SK-N-SH treated with all-trans-retinoic acid at 6 μM for 48 hours (cell line): ENCODE results near the gene IL17RD.

Experiments
- ATAC-seq: fragments of 200-7000 bp; cut with Tn5 transposase; 3 replicates; pipeline ENCODE4 v1.9.1; 2020; ENCODE audit warnings: mild to moderate bottlenecking, moderate library complexity
- BACH2 ChIP-seq: fragments of 250-450 bp; sonication (Bioruptor Pico); IDR thresholded peaks from 2 replicates; pipeline ENCODE4 v1.9.0; 2021; ENCODE audit warnings: mild to moderate bottlenecking, borderline replicate concordance
- CSDC2 ChIP-seq: fragments of 250-450 bp; sonication (Bioruptor Pico); IDR thresholded peaks from 2 replicates; pipeline ENCODE4 v1.5.0; 2020; ENCODE audit warnings: mild to moderate bottlenecking, moderate library complexity
- CSRNP3 ChIP-seq: fragments of 250-450 bp; sonication (Bioruptor Pico); IDR thresholded peaks from 2 replicates; pipeline ENCODE4 v1.5.1; 2021; ENCODE audit warnings: mild to moderate bottlenecking, moderate library complexity
- ESRRG ChIP-seq: fragments of 250-450 bp; sonication (Bioruptor Pico); IDR thresholded peaks from 2 replicates; pipeline ENCODE4 v1.6.1; 2021; ENCODE audit warnings: mild to moderate bottlenecking
- GLIS3 ChIP-seq: fragments of 250-450 bp; sonication (Bioruptor Pico); IDR thresholded peaks from 2 replicates; pipeline ENCODE4 v1.5.0; 2020; ENCODE audit warnings: mild to moderate bottlenecking, moderate library complexity
- ISL1 ChIP-seq: fragments of 250-450 bp; sonication (Bioruptor Pico); IDR thresholded peaks from 2 replicates; pipeline ENCODE4 v2.1.2; 2022; ENCODE audit warnings: mild to moderate bottlenecking, moderate library complexity
- OSR1 ChIP-seq: fragments of 250-450 bp; sonication (Bioruptor Pico); IDR thresholded peaks from 2 replicates; pipeline ENCODE4 v1.8.0; 2022; ENCODE audit warnings: moderate library complexity, mild to moderate bottlenecking, inconsistent platforms
- PATZ1 ChIP-seq: fragments of 250-450 bp; sonication (Bioruptor Pico); IDR thresholded peaks from 2 replicates; pipeline ENCODE4 v1.8.0; 2020; ENCODE audit warnings: mild to moderate bottlenecking, moderate library complexity, borderline replicate concordance
- POU6F1 ChIP-seq: fragments of 250-450 bp; sonication (Bioruptor Pico); IDR thresholded peaks from 2 replicates; pipeline ENCODE4 v1.8.0; 2021; ENCODE audit warnings: low read depth, mild to moderate bottlenecking, moderate library complexity, borderline replicate concordance
- PPARA ChIP-seq: fragments of 250-450 bp; sonication (Bioruptor Pico); IDR thresholded peaks from 2 replicates; pipeline ENCODE4 v1.5.0; 2020; ENCODE audit warnings: mild to moderate bottlenecking, borderline replicate concordance
- RARB ChIP-seq: fragments of 250-450 bp; sonication (Bioruptor Pico); IDR thresholded peaks from 2 replicates; pipeline ENCODE4 v1.8.0; 2021; ENCODE audit warnings: mild to moderate bottlenecking, moderate library complexity
- SNAI2 ChIP-seq: fragments of 250-450 bp; sonication (Bioruptor Pico); IDR thresholded peaks from 2 replicates; pipeline ENCODE4 v1.5.0; 2020; ENCODE audit warnings: mild to moderate bottlenecking, moderate library complexity
- TCF4 ChIP-seq: fragments of 250-450 bp; sonication (Bioruptor Pico); IDR thresholded peaks from 2 replicates; pipeline ENCODE4 v1.8.0; 2021; ENCODE audit warnings: mild to moderate bottlenecking, moderate library complexity, borderline replicate concordance
- TOX ChIP-seq: fragments of 250-450 bp; sonication (Bioruptor Pico); IDR thresholded peaks from 2 replicates; pipeline ENCODE4 v1.8.0; 2021; ENCODE audit warnings: mild to moderate bottlenecking, moderate library complexity, borderline replicate concordance
- TSHZ2 ChIP-seq: fragments of 250-450 bp; sonication (Bioruptor Pico); IDR thresholded peaks from 2 replicates; pipeline ENCODE4 v1.5.0; 2020; ENCODE audit warnings: mild to moderate bottlenecking, moderate library complexity
- ZC3H10 ChIP-seq: fragments of 250-450 bp; sonication (Bioruptor Pico); IDR thresholded peaks from 2 replicates; pipeline ENCODE4 v1.5.1; 2021; ENCODE audit warnings: mild to moderate bottlenecking, moderate library complexity
- ZFP3 ChIP-seq: fragments of 250-450 bp; sonication (Bioruptor Pico); IDR thresholded peaks from 2 replicates; pipeline ENCODE4 v1.5.0; 2020; ENCODE audit warnings: mild to moderate bottlenecking, moderate library complexity
- ZFP30 ChIP-seq: fragments of 450-650 bp; formaldehyde crosslinking; IDR thresholded peaks from 2 replicates; pipeline ENCODE4 v1.5.0; 2022; ENCODE audit warnings: mild to moderate bottlenecking, moderate library complexity
- ZNF565 ChIP-seq: fragments of 450-650 bp; formaldehyde crosslinking; conservative IDR thresholded peaks from 2 replicates; pipeline ENCODE4 v1.5.0; 2020; ENCODE audit warnings: low read depth, mild to moderate bottlenecking, moderate library complexity
- ZNF70 ChIP-seq: fragments of 450-650 bp; formaldehyde crosslinking; IDR thresholded peaks from 2 replicates; pipeline ENCODE4 v1.5.0; 2020; ENCODE audit warnings: mild to moderate bottlenecking, moderate library complexity
- ZNF8 ChIP-seq: fragments of 450-650 bp; formaldehyde crosslinking; IDR thresholded peaks from 2 replicates; pipeline ENCODE4 v1.5.0; 2020; ENCODE audit warnings: mild to moderate bottlenecking, moderate library complexity

Gene IL17RD

GRCh38 chr3:57176045-57176444, 10.9 kb upstream of the IL17RD start:
- ATAC-seq: no peak
- no peak for TF ChIP-seq PPARA
- TF ChIP-seq ZNF70 (CRISPR knock-in tag): no peak
- TF ChIP-seq OSR1 (CRISPR knock-in tag): no peak
- no peak for TF ChIP-seq ZFP30
- no peak for TF ChIP-seq TOX
- TF ChIP-seq POU6F1 (CRISPR knock-in tag): no peak
- no peak for TF ChIP-seq ESRRG (CRISPR knock-in tag)
- TF ChIP-seq PATZ1 (CRISPR knock-in tag): no peak
- TF ChIP-seq GLIS3 (CRISPR knock-in tag): no peak
- TF ChIP-seq ISL1 (CRISPR knock-in tag): no peak
- no peak for TF ChIP-seq RARB (CRISPR knock-in tag)
- no peak for TF ChIP-seq ZFP3 (CRISPR knock-in tag)
- no peak for TF ChIP-seq CSRNP3 (CRISPR knock-in tag)
- no peak for TF ChIP-seq TSHZ2
- TF ChIP-seq CSDC2 (CRISPR knock-in tag): no peak
- TF ChIP-seq TCF4: no peak

GRCh38 chr3:57173687-57174086, 8.5 kb upstream of the IL17RD start:
- ATAC-seq: no peak
- TF ChIP-seq ZFP3 (CRISPR knock-in tag) (no peak), ZNF70 (CRISPR knock-in tag) (no peak), OSR1 (CRISPR knock-in tag) (no peak), POU6F1 (CRISPR knock-in tag) (no peak), ZNF8 (CRISPR knock-in tag) (no peak), GLIS3 (CRISPR knock-in tag) (no peak), CSDC2 (CRISPR knock-in tag) (no peak), ISL1 (CRISPR knock-in tag) (no peak), TCF4 (no peak), ZC3H10 (CRISPR knock-in tag) (no peak), CSRNP3 (CRISPR knock-in tag) (no peak), ZNF565 (CRISPR knock-in tag) (no peak), TSHZ2 (no peak), SNAI2 (CRISPR knock-in tag) (no peak), TOX (no peak), BACH2 (CRISPR knock-in tag) (no peak)
